H1 (cell line): ENCODE data around the gene RRP9. TPM values are rescaled to one million over a fixed set of nuclear protein-coding genes. Genes with fewer than 3 reads are reported as not detected.

Experiments used
- CTCF ChIA-PET: fragments of 300-600 bp; sonication (Branson Sonifier 250); formaldehyde crosslinking; loops from one replicate; lab custom pipeline; 2021; ENCODE audit not compliant: partially characterized antibody; lab: Charles Lee
- POLR2A ChIA-PET: fragments of 300-600 bp; sonication (Branson Sonifier 250); formaldehyde crosslinking; loops from one replicate; lab custom pipeline; 2021; ENCODE audit warnings: inconsistent platforms; ENCODE audit not compliant: partially characterized antibody; lab: Charles Lee
- DNase-seq, 2 experiments: peaks; one replicate each; pipeline versions ENCODE4 v3.0.0 to v3.0.0-alpha.2; 2010 to 2022; ENCODE audit warnings: low spot score in 2 of 2, low read depth in 1 of 2, mixed read lengths in 1 of 2
- FAIRE-seq: peaks from 2 replicates; lab custom pipeline; 2011; peaks lifted over from hg19 to GRCh38; lab: Jason Lieb, UNC
- H2AFZ ChIP-seq: 2 replicates; pipeline ENCODE4 v1.8.1; 2012; ENCODE audit warnings: low read length, inconsistent platforms
- H2AK5ac ChIP-seq: 2 replicates; pipeline ENCODE4 v1.6.1; 2013; ENCODE audit warnings: low read depth, low read length
- H2BK120ac ChIP-seq: replicated peaks from 2 replicates; pipeline ENCODE3; 2013; ENCODE audit warnings: low read depth, low read length, inconsistent platforms
- H2BK12ac ChIP-seq: 2 replicates; pipeline ENCODE4 v1.6.1; 2013; ENCODE audit warnings: low read depth, low read length
- H2BK15ac ChIP-seq: 2 replicates; pipeline ENCODE4 v1.6.1; 2013; ENCODE audit warnings: low read length
- H2BK20ac ChIP-seq: 2 replicates; pipeline ENCODE4 v1.6.1; 2013; ENCODE audit warnings: low read length
- H2BK5ac ChIP-seq: 2 replicates; pipeline ENCODE4 v1.6.1; 2013; ENCODE audit warnings: low read depth, low read length
- H3K14ac ChIP-seq: 2 replicates; pipeline ENCODE4 v1.6.1; 2013; ENCODE audit warnings: inconsistent platforms; ENCODE audit not compliant: insufficient read length
- H3K18ac ChIP-seq: 2 replicates; pipeline ENCODE4 v1.6.1; 2013; ENCODE audit warnings: low read length; ENCODE audit errors: extremely low read depth
- H3K23ac ChIP-seq: 2 replicates; pipeline ENCODE4 v1.6.1; 2013; ENCODE audit warnings: inconsistent platforms; ENCODE audit not compliant: insufficient read length
- H3K23me2 ChIP-seq: 2 replicates; pipeline ENCODE4 v1.6.1; 2013; ENCODE audit warnings: low read depth, low read length
- H3K27ac ChIP-seq: 2 replicates; pipeline ENCODE4 v1.6.1; 2011; ENCODE audit warnings: low read depth, low read length, inconsistent platforms
- H3K27me3 ChIP-seq, 4 experiments: replicated peaks in 1 of 4; 1 replicate in 1 of 4; 2 replicates in 3 of 4; pipeline versions ENCODE4 v1.6.1 to v1.8.1; 2011 to 2013; ENCODE audit warnings: low read length in 3 of 4, mild to moderate bottlenecking in 3 of 4, inconsistent platforms in 2 of 4, mixed read lengths in 2 of 4, moderate library complexity in 1 of 4; ENCODE audit not compliant: control insufficient read depth in 3 of 4, insufficient read depth in 3 of 4; ENCODE audit errors: extremely low read depth in 1 of 4
- H3K36me3 ChIP-seq, 4 experiments: 2 replicates each; pipeline versions ENCODE4 v1.6.1 to v1.8.1; 2011 to 2013; ENCODE audit warnings: mild to moderate bottlenecking in 4 of 4, low read length in 3 of 4, moderate library complexity in 2 of 4, control low read depth in 1 of 4, inconsistent platforms in 1 of 4; ENCODE audit not compliant: insufficient read depth in 4 of 4, control insufficient read depth in 2 of 4
- H3K4ac ChIP-seq: replicated peaks from 2 replicates; pipeline ENCODE3; 2013; ENCODE audit warnings: low read length, low read depth, mixed read lengths, inconsistent platforms; ENCODE audit not compliant: insufficient read length
- H3K4me1 ChIP-seq, 4 experiments: replicated peaks in 1 of 4; 1 replicate in 1 of 4; 2 replicates in 3 of 4; pipeline versions ENCODE4 v1.6.1 to v1.8.1; 2011 to 2013; ENCODE audit warnings: low read length in 3 of 4, inconsistent platforms in 2 of 4, mixed read lengths in 1 of 4; ENCODE audit not compliant: insufficient read depth in 4 of 4, control insufficient read depth in 3 of 4
- H3K4me2 ChIP-seq, 2 experiments: 2 replicates each; pipeline versions ENCODE4 v1.6.1 to v1.8.1; 2011 to 2013; ENCODE audit warnings: low read depth in 2 of 2, low read length in 2 of 2, control low read depth in 1 of 2, inconsistent platforms in 1 of 2, mild to moderate bottlenecking in 1 of 2; ENCODE audit not compliant: insufficient read depth in 1 of 2
- H3K4me3 ChIP-seq, 4 experiments: fragments of 200-600, 300-600 bp in 1 of 4; sonication (generic), shearing (Covaris generic), sonication (Bioruptor Twin) in 1 of 4; 2 replicates each; pipeline versions ENCODE4 v1.5.1 to v1.8.1; 2011 to 2016; ENCODE audit warnings: low read length in 4 of 4, low read depth in 3 of 4, control low read depth in 2 of 4, inconsistent platforms in 2 of 4, mild to moderate bottlenecking in 2 of 4, mixed read lengths in 1 of 4, moderate library complexity in 1 of 4; ENCODE audit not compliant: insufficient read depth in 2 of 4; ENCODE audit errors: extremely low read depth in 1 of 4
- H3K56ac ChIP-seq: replicated peaks from 2 replicates; pipeline ENCODE3; 2013; ENCODE audit warnings: low read depth, mild to moderate bottlenecking, mixed read lengths, low read length, inconsistent platforms; ENCODE audit not compliant: insufficient read length
- H3K79me1 ChIP-seq: 2 replicates; pipeline ENCODE4 v1.6.1; 2013; ENCODE audit warnings: low read depth, low read length, control low read depth
- H3K79me2 ChIP-seq, 2 experiments: 2 replicates each; pipeline versions ENCODE4 v1.6.1 to v1.8.1; 2012 to 2013; ENCODE audit warnings: low read length in 2 of 2, mild to moderate bottlenecking in 2 of 2, inconsistent platforms in 1 of 2; ENCODE audit not compliant: insufficient read depth in 2 of 2, control insufficient read depth in 1 of 2
- H3K9ac ChIP-seq, 4 experiments: replicated peaks in 1 of 4; 1 replicate in 1 of 4; 2 replicates in 3 of 4; pipeline versions ENCODE4 v1.6.1 to v1.8.1; 2011 to 2013; ENCODE audit warnings: low read depth in 3 of 4, low read length in 3 of 4, control low read depth in 2 of 4, mild to moderate bottlenecking in 2 of 4, moderate library complexity in 2 of 4, inconsistent platforms in 1 of 4; ENCODE audit errors: extremely low read depth in 1 of 4
- H3K9me3 ChIP-seq, 2 experiments: 2 replicates each; pipeline versions ENCODE4 v1.6.1 to v1.8.1; 2012 to 2013; ENCODE audit warnings: mild to moderate bottlenecking in 2 of 2, moderate library complexity in 2 of 2, control low read depth in 1 of 2, inconsistent platforms in 1 of 2, low read depth in 1 of 2, low read length in 1 of 2, mixed read lengths in 1 of 2; ENCODE audit not compliant: insufficient read depth in 2 of 2
- H4K20me1 ChIP-seq, 2 experiments: replicated peaks in 1 of 2; 2 replicates each; pipeline versions ENCODE3 to v1.8.1; 2011 to 2013; ENCODE audit warnings: inconsistent platforms in 2 of 2, low read length in 2 of 2, mild to moderate bottlenecking in 1 of 2; ENCODE audit not compliant: insufficient read depth in 2 of 2, control insufficient read depth in 1 of 2
- H4K5ac ChIP-seq: 2 replicates; pipeline ENCODE4 v1.6.1; 2013; ENCODE audit warnings: low read length, low read depth, mixed read lengths, inconsistent platforms; ENCODE audit not compliant: insufficient read length
- H4K8ac ChIP-seq: 2 replicates; pipeline ENCODE4 v1.8.0; 2013; ENCODE audit warnings: mild to moderate bottlenecking, moderate library complexity, low read length, inconsistent platforms; ENCODE audit not compliant: insufficient read depth; ENCODE audit errors: extremely low read depth
- H4K91ac ChIP-seq: replicated peaks from 2 replicates; pipeline ENCODE3; 2013; ENCODE audit warnings: low read length, mixed read lengths, inconsistent platforms; ENCODE audit not compliant: insufficient read length
- RBBP5 ChIP-seq: IDR thresholded peaks from 2 replicates; pipeline ENCODE4 v1.7.1; 2012; ENCODE audit warnings: low read depth, mild to moderate bottlenecking, inconsistent platforms, low read length, moderate library complexity, borderline replicate concordance
- RFX5 ChIP-seq: IDR thresholded peaks from 2 replicates; pipeline ENCODE4 v1.6.1; 2011; ENCODE audit warnings: low read depth, low read length, improper control_type of control experiment, borderline replicate concordance
- SIN3A ChIP-seq, 2 experiments: IDR thresholded peaks in 1 of 2; conservative IDR thresholded peaks in 1 of 2; 2 replicates each; pipeline ENCODE4 v1.6.1; 2011 to 2012; ENCODE audit warnings: low read length in 2 of 2, improper control_type of control experiment in 1 of 2, low read depth in 1 of 2, mild to moderate bottlenecking in 1 of 2
- WGBS, 2 experiments: shearing (Covaris generic) in 1 of 2; methylation state at CpG; one replicate each; pipeline versions ENCODE4 v1.1.6 to v1.1.7; 2013 to 2015; ENCODE audit warnings: low lambda C conversion rate in 2 of 2, mixed read lengths in 2 of 2, inconsistent platforms in 1 of 2, low coverage in 1 of 2, missing lambda C conversion rate in 1 of 2; ENCODE audit not compliant: insufficient replicate concordance in 2 of 2, insufficient coverage in 1 of 2, insufficient read length in 1 of 2; ENCODE audit errors: extremely low coverage in 1 of 2, missing lambda C conversion rate in 1 of 2; 5-methylcytosine and 5-hydroxymethylcytosine counted together
- polyA plus RNA-seq, 7 experiments: library from polyadenylated mRNA; depleted of rRNA in 3 of 7; stranded (reverse) in 5 of 7; unstranded in 2 of 7; fragments of >200 nt in 5 of 7; fragments of 200-250 nt in 2 of 7; gene quantifications; 1 replicate in 5 of 7; 2 replicates in 1 of 7; 4 replicates in 1 of 7; pipeline versions ENCODE4 v1.2.1 to v1.2.3, GENCODE V29; 2011 to 2013; ENCODE audit warnings: missing spikeins in 2 of 7, mixed read lengths in 2 of 7
- total RNA-seq: library from RNA; stranded (reverse); fragmentation: NEBNext Ultra II Directional; extraction: Animal tissue kit (Norgen Biotek cat#: 25700); gene quantifications from 2 replicates; pipeline ENCODE4 v1.2.1, GENCODE V29; 2021

The RRP9 gene
- total and polyA plus RNA-seq, 2 of the 8 experiments (the other 6 are each of a cell fraction or from before 2014, with no cell fraction given): 55.6 to 68.9 TPM

- CTCF ChIA-PET: interaction anchor here (0.6 to 1.1 kb wide), 2 partner anchors 44 to 815 kb away, joined by 3 read pairs; partner anchors contain the start of gene ABHD14B
- no peak overlapping the region for H3K18ac ChIP-seq
- no peaks in the 10 kb centered on the region for H3K4me1 ChIP-seq
- H3K79me2 ChIP-seq: no peaks in the 10 kb centered on the region
- no peak overlapping the region for H2BK20ac ChIP-seq
- TF ChIP-seq RBBP5 (no peak), RFX5 (no peak), SIN3A (conservative IDR thresholded peaks at IDR 0.05 in 1 of 2, IDR thresholded peaks at IDR 0.05 in 1 of 2; ENCODE audit: low read depth in 1 of 2, low read length in 2 of 2) (0 out of 4 replicates have a peak, but pooled peaks have one; percentile 47 to 52)
- DNase-seq: no peak
- no peak overlapping the region for H2AFZ ChIP-seq
- no peak for FAIRE-seq
- H3K4me2 ChIP-seq: no peak overlapping the region
- H2BK12ac ChIP-seq: no peak overlapping the region
- no peak overlapping the region for H3K56ac ChIP-seq
- H3K23me2 ChIP-seq: no peaks in the 10 kb centered on the region
- peaks cover 7 to 16% (median 14%) of the 10 kb centered on the region in 4 experiments; a peak in 5 of 8 replicates for H3K36me3 ChIP-seq
- H3K9me3 ChIP-seq: no peaks in the 10 kb centered on the region
- H2BK120ac ChIP-seq: no peak overlapping the region
- no peaks in the 10 kb centered on the region for H3K27me3 ChIP-seq
- H2AK5ac ChIP-seq: no peak overlapping the region
- WGBS, 2 experiments: 90% methylated on average over 5 of the region's 5 CpGs; no CpG with 5 or more reads in 1 of the 2 experiments
- H3K4me3 ChIP-seq: no peak overlapping the region
- no peak overlapping the region for H3K4ac ChIP-seq
- H3K27ac ChIP-seq: no peak overlapping the region
- no peak overlapping the region for H2BK15ac ChIP-seq
- no peak overlapping the region for H2BK5ac ChIP-seq
- H3K9ac ChIP-seq: no peak overlapping the region; a peak in 1 of 7 replicates
- H4K20me1 ChIP-seq: peaks cover 0 to 14% of the 10 kb centered on the region in 2 experiments
- POLR2A ChIA-PET: interaction anchor here (1.0 to 1.7 kb wide), 3 partner anchors 9 to 12 kb away, joined by 3 to 4 read pairs (median 3); partner anchors contain the start of gene RRP9
- H3K23ac ChIP-seq: no peak overlapping the region
- H4K5ac ChIP-seq: no peak overlapping the region
- H4K91ac ChIP-seq: no peak overlapping the region
- no peak overlapping the region for H4K8ac ChIP-seq
- H3K14ac ChIP-seq: no peak overlapping the region
- no peaks in the 10 kb centered on the region for H3K79me1 ChIP-seq
Observed at GRCh38 chr3:51929420-51930003, 12.2 kb downstream of the RRP9 start.
